K562 (cell line): Measurements from ENCODE around the gene RSRC1. TPM values are rescaled to one million over a fixed set of nuclear protein-coding genes. Genes with fewer than 3 reads are reported as not detected.
A peak's percentile ranks its signal among the peaks of the same experiment; 100 is the strongest.

Source experiments
- EZH2 ChIP-seq: IDR thresholded peaks from 2 replicates; pipeline ENCODE4 v1.6.1; 2012; ENCODE audit warnings: low read depth, mild to moderate bottlenecking, inconsistent platforms, low read length, borderline replicate concordance
- IFI16 ChIP-seq: fragments of 250-450 bp; sonication (Bioruptor Pico); IDR thresholded peaks from 2 replicates; pipeline ENCODE4 v2.1.2; 2022; ENCODE audit warnings: mild to moderate bottlenecking, inconsistent platforms
- MGA ChIP-seq: fragments of 450-650 bp; IDR thresholded peaks from 2 replicates; pipeline ENCODE4 v1.6.1; 2016; ENCODE audit warnings: mild to moderate bottlenecking, moderate library complexity
- SRSF3 ChIP-seq: fragments of 200-400 bp; formaldehyde crosslinking; IDR thresholded peaks from 2 replicates; pipeline ENCODE4 v1.6.1; 2016; ENCODE audit warnings: mild to moderate bottlenecking, low read length, moderate library complexity; ENCODE audit not compliant: insufficient read depth
- STAT5A ChIP-seq: IDR thresholded peaks from 2 replicates; pipeline ENCODE4 v1.6.1; 2012; ENCODE audit warnings: low read length, inconsistent platforms, borderline replicate concordance
- SUPT5H ChIP-seq: fragments of 450-650 bp; IDR thresholded peaks from 2 replicates; pipeline ENCODE4 v1.6.1; 2016
- ZZZ3 ChIP-seq: fragments of 450-650 bp; IDR thresholded peaks from 2 replicates; pipeline ENCODE4 v1.6.1; 2016; ENCODE audit warnings: antibody characterized with exemption, mild to moderate bottlenecking, moderate library complexity
- polyA plus RNA-seq, 8 experiments: library from polyadenylated mRNA; depleted of rRNA in 4 of 8; stranded (reverse) in 5 of 8; unstranded in 3 of 8; fragments of >200 nt; fragmentation: Nextera tagmentation in 2 of 8; fragmentation: Illumina TruSeq in 1 of 8; extraction: Ambion mirVana in 2 of 8; extraction: Trizol in 1 of 8; gene quantifications; 2 replicates each; pipeline versions ENCODE4 v1.2.1 to v1.2.3, GENCODE V29; 2011 to 2014; ENCODE audit warnings: inconsistent platforms in 1 of 8, missing spikeins in 1 of 8
- total RNA-seq, 7 experiments: library from RNA; depleted of rRNA in 6 of 7; stranded (reverse); fragments of >200 nt in 6 of 7; fragmentation: Illumina TruSeq in 2 of 7; extraction: Trizol in 2 of 7; gene quantifications; 2 replicates each; pipeline versions ENCODE4 v1.2.1 to v1.2.3, GENCODE V29; 2011 to 2021; ENCODE audit warnings: low replicate concordance in 1 of 7
- TF ChIP-seq, protein P1 (sequence below), 3 experiments: fragments of 200-800 bp in 1 of 3; sonication (Bioruptor generic) in 1 of 3; sonication (generic) in 1 of 3; formaldehyde crosslinking in 1 of 3; IDR thresholded peaks; 2 replicates each; pipeline versions ENCODE4 v1.6.1 to v1.8.0; 2016 to 2022; ENCODE audit warnings: mild to moderate bottlenecking in 2 of 3, missing compliant biosample characterization in 2 of 3, missing genetic modification characterization in 2 of 3, missing genetic modification reagents in 1 of 3
- TF ChIP-seq, protein P2 (sequence below): fragments of 250-450 bp; sonication (Bioruptor Pico); IDR thresholded peaks from 2 replicates; pipeline ENCODE4 v1.9.0; 2021; ENCODE audit warnings: mild to moderate bottlenecking, inconsistent platforms
- TF ChIP-seq, protein P3 (sequence below): fragments of 450-650 bp; formaldehyde crosslinking; IDR thresholded peaks from 2 replicates; pipeline ENCODE4 v1.4.0; 2022; ENCODE audit warnings: missing genetic modification characterization

RSRC1 gene
- total and polyA plus RNA-seq, 9 of the 15 experiments (the other 6 are each of a cell fraction or from before 2014, with no cell fraction given) = 19.3 to 128 (median 75.5) TPM

GRCh38 chr3:158570999-158571702 lies 461.3 kb downstream of the RSRC1 start, which contains the start of gene MLF1 (continued):
- TF ChIP-seq MGA (peak; percentile 99), SRSF3 (no peak), STAT5A (no peak), SUPT5H (peak; percentile 72), ZZZ3 (no peak), IFI16 (no peak), EZH2 (no peak)
- TF ChIP-seq, protein P1, sequence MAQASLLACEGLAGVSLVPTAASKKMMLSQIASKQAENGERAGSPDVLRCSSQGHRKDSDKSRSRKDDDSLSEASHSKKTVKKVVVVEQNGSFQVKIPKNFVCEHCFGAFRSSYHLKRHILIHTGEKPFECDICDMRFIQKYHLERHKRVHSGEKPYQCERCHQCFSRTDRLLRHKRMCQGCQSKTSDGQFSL (CRISPR knock-in tag; IDR thresholded peaks at IDR 0.05) = no peak
- TF ChIP-seq, protein P1 (tag; IDR thresholded peaks at IDR 0.05) = no peak
- TF ChIP-seq, protein P2, sequence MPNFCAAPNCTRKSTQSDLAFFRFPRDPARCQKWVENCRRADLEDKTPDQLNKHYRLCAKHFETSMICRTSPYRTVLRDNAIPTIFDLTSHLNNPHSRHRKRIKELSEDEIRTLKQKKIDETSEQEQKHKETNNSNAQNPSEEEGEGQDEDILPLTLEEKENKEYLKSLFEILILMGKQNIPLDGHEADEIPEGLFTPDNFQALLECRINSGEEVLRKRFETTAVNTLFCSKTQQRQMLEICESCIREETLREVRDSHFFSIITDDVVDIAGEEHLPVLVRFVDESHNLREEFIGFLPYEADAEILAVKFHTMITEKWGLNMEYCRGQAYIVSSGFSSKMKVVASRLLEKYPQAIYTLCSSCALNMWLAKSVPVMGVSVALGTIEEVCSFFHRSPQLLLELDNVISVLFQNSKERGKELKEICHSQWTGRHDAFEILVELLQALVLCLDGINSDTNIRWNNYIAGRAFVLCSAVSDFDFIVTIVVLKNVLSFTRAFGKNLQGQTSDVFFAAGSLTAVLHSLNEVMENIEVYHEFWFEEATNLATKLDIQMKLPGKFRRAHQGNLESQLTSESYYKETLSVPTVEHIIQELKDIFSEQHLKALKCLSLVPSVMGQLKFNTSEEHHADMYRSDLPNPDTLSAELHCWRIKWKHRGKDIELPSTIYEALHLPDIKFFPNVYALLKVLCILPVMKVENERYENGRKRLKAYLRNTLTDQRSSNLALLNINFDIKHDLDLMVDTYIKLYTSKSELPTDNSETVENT = peak; percentile 32; the same call in 1 of the 2 replicates
- TF ChIP-seq, protein P3, sequence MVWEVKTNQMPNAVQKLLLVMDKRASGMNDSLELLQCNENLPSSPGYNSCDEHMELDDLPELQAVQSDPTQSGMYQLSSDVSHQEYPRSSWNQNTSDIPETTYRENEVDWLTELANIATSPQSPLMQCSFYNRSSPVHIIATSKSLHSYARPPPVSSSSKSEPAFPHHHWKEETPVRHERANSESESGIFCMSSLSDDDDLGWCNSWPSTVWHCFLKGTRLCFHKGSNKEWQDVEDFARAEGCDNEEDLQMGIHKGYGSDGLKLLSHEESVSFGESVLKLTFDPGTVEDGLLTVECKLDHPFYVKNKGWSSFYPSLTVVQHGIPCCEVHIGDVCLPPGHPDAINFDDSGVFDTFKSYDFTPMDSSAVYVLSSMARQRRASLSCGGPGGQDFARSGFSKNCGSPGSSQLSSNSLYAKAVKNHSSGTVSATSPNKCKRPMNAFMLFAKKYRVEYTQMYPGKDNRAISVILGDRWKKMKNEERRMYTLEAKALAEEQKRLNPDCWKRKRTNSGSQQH (CRISPR knock-in tag) = no peak
